DMS153 (cell line): ENCODE results near the gene FOXC1.

Experiments
- DNase-seq: peaks from one replicate; lab custom pipeline; 2025; lab: John Stamatoyannopoulos, UW

FOXC1 gene

GRCh38 chr6:1584996-1585668 is 24.6 kb upstream of the FOXC1 start:
- DNase-seq = no peak

- DNase-seq = no peak
These were observed 24.1 kb upstream of the FOXC1 start for GRCh38 chr6:1585669-1586049.

- no peak for DNase-seq
These were observed 23.5 kb upstream of the FOXC1 start for GRCh38 chr6:1586256-1586655.

DNA sequence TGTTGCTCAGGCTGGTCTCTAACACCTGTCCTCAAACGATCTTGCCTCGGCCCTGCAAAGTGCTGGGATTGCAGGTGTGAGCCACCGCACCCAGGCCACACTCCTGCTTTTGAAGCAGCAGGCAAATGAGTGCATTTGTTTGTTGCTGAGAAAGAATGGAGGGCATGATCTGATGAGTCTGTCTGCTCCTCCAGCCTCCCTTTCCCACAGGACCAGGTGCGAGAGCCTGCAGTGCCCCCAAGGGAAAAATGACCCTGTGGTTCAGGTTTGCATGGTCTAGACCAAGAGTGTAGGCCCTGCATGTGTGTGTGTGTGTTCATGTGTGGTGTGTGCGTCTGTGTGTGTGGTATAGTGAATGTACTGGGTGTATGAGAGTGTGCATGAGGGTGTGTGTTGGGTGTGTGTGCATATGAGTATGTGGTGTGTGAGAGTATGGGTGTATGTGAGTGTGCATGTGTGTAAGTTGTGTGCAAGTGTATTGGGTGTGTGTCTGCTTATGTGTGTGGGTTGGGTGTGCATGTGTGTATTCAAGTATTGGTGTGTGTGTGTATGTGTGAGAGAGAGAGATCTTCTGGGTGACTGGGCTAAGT is 22.8 kb upstream of the FOXC1 start:
- no peak for DNase-seq

GRCh38 chr6:1587546-1587945 is 22.2 kb upstream of the FOXC1 start:
- no peak for DNase-seq

DNA sequence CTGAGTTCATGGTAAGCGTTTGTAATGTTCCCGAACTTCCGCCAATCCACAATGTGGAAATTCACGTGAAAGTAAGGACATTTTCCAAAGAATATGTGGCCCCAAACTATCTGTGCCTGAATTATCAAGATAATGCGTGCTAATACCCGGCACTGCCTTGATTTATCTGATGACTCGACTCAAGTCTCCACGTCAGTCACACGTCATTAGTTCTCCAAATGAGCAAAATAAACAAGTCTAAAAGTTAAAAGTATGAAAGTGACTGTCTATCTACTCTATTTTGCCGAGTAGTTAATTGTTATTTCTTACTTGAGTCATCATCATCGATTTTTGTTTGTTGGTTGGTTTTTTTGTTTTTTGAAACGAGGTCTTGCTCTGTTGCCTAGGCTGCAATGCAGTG is 21.7 kb upstream of the FOXC1 start:
- DNase-seq = no peak

DNA sequence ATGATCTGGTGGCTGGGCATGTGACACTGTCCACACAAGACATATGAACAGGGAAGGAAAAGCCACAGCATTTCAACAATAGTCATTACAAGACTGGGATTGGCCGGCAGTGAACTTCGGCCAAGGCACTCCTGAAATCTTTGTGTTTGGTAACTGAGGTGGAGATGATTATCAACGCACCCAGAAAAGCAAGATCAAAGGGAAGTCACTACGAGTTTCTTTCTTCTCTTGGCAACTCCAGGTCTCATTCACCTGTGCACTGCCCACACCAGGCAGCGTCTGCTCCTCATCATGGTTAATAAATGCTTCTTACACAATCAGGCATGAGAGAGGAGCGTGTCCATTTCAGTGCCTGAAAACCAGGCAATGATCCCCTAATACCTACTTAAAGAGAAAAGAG is 20.5 kb upstream of the FOXC1 start:
- no peak for DNase-seq

- no peak for DNase-seq
These were observed 19.1 kb upstream of the FOXC1 start for GRCh38 chr6:1590580-1590979.

- DNase-seq = no peak
These were observed 18.5 kb upstream of the FOXC1 start for GRCh38 chr6:1591243-1591642.

- DNase-seq = no peak
These were observed 17.8 kb upstream of the FOXC1 start for GRCh38 chr6:1591926-1592325.

DNA sequence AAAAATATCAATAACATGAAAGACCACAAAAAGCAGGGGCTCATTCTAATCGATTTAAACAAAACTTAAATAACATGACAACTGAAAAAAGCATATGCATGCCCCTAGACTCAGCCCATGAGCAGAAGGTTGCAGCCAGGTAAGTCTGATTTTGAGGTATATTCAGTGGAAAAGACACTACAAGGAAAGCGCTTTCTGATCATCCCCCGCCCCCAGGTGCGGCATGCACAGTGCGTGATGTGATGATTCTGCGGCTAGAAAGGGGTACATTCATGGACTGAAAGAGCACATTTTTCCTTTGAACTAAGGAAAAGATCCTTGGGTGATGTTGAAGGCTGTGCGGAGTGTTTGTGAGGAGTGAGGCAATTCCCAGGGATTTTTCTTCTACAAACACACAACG is 16.9 kb upstream of the FOXC1 start:
- DNase-seq = no peak

DNA sequence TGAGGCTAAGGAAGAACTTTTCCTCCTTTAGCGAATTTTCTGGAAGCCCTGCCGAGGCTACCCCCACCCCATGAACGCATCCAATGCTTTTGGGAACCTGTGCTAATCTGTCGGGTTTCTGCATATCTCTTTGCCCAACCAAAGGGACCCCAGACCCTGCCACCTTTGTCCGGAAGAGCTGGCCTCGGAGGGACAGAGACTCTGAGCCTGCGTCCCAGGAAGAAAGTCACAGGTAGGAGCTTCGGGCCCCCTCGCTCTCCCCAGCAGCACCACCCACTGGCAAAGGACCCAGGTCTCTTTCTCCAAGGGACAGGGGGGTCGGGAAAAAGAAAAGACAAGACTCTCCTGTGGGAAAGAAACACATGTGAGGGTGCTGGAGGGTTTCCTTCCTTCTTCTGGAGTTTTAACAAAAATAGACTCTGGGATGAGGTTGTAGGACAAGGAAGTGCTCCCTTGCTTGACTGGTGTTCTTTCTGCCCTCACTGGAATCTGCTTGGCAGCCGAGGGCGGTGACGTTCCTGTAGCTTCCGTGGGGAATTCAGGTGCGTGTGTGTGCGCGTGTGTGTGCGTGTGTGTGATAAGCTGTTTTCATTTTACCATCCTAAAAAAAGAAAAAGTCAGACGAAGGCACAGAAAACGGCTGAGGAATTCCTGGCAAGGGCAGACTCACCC is 16.3 kb upstream of the FOXC1 start:
- no peak for DNase-seq

DNA sequence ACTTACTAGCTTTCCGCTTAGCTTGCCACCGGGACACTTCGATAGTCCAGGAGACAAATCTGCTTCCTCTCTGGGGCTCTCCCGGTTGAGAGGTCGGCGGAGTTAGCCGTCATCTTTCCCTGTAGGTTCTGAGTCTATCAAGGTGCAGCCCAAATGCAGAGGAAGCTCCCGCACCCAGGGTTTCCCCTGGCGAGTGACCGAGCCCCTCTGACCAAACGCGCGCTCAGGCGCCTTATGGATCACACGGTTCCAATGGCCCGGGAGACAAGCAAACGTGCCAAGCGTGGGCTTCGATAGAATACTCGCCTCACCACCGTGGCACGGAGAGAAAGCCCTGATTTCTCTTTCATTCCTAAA is 15.8 kb upstream of the FOXC1 start:
- DNase-seq = no peak

GRCh38 chr6:1594445-1595200 is 15.1 kb upstream of the FOXC1 start:
- DNase-seq = no peak

- DNase-seq = no peak
These were observed 14.2 kb upstream of the FOXC1 start for GRCh38 chr6:1595271-1596087.

DNA sequence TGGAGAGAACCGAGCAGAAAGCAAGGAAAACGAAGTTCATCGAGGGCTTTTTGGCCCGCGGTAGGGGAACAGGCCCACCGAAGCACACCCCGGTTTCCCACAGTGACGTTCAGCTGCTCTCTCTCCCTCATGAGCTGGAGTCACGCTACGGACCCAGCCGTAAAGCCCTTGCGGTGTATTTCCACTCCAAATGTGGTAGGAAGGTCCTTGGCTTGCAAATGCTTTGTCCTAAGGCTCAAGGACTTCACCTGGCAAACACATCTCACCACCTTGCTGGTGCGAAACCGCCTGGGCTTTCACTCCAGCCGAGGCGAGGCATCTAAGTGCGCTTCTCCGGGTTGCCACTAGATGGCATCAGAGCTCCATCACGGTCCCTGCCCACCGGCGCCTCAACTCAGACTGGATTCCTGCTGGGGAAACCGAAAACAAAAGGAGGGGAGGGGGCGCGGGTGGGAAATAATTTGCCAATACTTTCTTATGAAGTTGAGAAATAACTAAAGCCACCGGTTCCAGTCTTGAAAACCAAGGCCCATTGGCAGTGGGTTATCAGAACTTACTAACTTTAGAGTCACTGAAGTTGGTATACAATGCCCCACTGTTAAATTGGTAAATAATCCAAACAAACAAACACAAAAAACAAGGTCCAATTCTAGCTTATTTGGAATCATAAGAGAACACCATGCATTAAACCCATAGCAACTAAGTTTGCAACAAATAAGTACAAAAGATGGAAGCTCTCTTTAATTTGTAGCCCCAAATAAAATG is 13.4 kb upstream of the FOXC1 start:
- peak; percentile 29 for DNase-seq

- DNase-seq = no peak
These were observed 12.5 kb upstream of the FOXC1 start for GRCh38 chr6:1597121-1597744.

DNA sequence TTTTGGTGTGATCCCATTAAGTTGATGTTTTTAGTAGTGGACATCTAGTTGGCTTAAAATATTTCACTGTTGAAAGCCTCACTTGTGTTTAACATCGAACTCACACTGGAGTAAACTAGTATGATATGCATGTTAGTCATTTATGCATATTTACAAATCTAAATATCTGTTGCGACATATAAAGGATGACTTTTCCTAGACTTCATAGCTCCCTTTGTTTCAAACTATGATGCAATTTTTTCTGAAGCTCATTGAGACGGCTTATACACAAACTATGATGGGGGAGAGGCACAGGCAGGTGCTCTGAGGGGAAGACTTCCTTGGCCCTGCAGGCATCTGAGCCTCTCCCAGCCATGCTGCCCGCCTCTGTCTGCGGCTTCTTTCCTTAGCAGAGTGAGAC is 11.8 kb upstream of the FOXC1 start:
- no peak for DNase-seq

DNA sequence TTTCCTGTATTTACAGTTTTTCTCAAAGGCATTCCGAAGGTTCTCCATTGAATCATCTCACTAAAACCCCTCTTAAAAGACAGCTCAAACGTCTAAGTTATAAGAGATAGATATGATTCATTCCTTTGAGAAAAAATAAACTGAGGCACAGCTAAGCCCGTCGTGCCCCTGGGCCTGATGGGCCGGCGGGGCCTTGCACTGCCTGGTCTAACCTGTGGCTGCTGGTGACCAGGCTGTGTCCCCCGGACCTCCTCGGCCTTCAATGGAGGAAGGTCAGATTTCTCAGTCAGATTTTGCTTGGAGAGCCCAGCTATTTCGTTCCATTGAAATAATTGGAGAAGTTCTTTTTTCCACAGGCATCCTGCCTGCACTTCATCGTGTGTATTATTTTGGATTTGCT is 11.3 kb upstream of the FOXC1 start:
- DNase-seq = no peak

GRCh38 chr6:1598886-1599285 is 10.8 kb upstream of the FOXC1 start:
- no peak for DNase-seq

DNA sequence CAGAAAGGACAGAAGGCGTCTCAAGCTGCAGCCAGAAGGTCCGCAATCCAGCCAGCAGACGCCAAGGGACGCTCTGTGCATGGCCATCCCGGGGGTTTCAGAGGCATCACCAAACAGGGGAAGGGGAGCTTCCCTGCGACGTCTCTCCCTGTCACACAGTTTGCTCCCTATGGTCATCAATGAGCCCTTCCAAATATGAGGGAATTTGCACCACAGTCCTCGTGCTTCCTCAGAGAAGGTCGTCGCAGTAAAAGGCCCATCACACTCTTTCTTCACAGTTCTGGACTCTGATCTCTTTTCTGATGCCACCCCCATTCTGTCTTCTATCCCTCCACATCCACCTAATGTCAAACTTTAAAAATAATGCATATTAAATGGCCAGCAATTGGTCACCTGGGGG is 10.2 kb upstream of the FOXC1 start:
- DNase-seq = no peak
